AG04450 (cell line): ENCODE measurements around the gene HSD17B8. TPM values are rescaled to one million over a fixed set of nuclear protein-coding genes. Genes with fewer than 3 reads are reported as not detected.

Experiments used
- CTCF ChIA-PET: fragments of 300-600, 350-600 bp; formaldehyde crosslinking; extraction: SDS; loops from one replicate; lab custom pipeline; 2022; ENCODE audit warnings: antibody characterized with exemption, inconsistent platforms; lab: Charles Lee
- POLR2A ChIA-PET: fragments of 350-600 bp; formaldehyde crosslinking; extraction: SDS; loops from one replicate; lab custom pipeline; 2021; ENCODE audit warnings: antibody characterized with exemption, inconsistent platforms; lab: Yijun Ruan, JAX
- DNase-seq: peaks from one replicate; pipeline ENCODE4 v3.0.0-alpha.2; 2011; ENCODE audit warnings: low read depth, low spot score
- H3K27ac ChIP-seq: one replicate; pipeline ENCODE4 v1.5.1; 2012; ENCODE audit warnings: low read depth, low read length, control low read depth
- H3K27me3 ChIP-seq: one replicate; pipeline ENCODE4 v1.6.0; 2012; ENCODE audit warnings: low read length; ENCODE audit not compliant: control insufficient read depth, insufficient read depth
- H3K4me3 ChIP-seq: 2 replicates; pipeline ENCODE4 v1.5.1; 2011; ENCODE audit warnings: mild to moderate bottlenecking, low read depth, low read length, control low read depth
- H3K9me3 ChIP-seq: 2 replicates; pipeline ENCODE4 v1.5.1; 2012; ENCODE audit warnings: low read length; ENCODE audit not compliant: control insufficient read depth, insufficient read depth
- polyA plus RNA-seq: library from polyadenylated mRNA; depleted of rRNA; stranded (reverse); fragments of >200 nt; gene quantifications from 2 replicates; pipeline ENCODE4 v1.2.3, GENCODE V29; 2011
- TF ChIP-seq, protein P1 (sequence below): IDR thresholded peaks from 2 replicates; pipeline ENCODE4 v1.5.1; 2011; ENCODE audit warnings: low read depth, low read length, control low read depth, inconsistent platforms

The HSD17B8 gene
- polyA plus RNA-seq, 1 experiment, result 4.9 TPM

DNA sequence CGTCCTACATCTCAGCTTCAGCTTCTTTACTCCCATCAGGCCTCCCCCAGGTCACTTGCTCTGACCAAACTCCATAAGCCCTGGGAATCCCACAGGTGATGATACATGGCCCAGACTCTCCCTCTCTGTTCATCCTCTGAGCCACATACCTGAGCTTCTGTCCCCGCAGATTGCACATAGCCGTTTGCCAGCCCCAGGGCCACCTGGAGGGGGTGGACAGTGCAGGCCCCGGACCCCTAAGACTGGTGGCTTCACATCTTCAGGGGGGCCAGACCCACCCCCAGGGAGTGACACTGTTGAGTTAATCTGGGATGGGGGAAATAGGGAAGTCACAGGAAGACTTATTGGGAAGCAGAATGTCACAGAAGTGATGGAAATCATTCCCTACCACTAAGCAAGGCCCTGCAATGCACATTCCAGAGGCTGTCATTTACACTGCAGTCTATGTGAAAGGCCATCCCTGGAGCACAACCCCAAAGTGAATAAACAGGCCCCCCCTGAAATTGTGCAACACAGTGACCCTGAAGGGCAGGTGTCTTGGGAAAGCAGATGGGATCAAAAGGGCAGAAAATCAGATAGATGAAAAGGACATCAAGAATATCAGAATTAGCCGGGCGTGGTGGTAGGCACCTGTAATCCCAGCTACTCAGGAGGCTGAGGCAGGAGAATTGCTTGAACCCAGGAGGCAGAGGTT is 6.1 kb upstream of the HSD17B8 start:
- no peak overlapping the region for H3K27ac ChIP-seq
- no peaks in the 10 kb centered on the region for H3K27me3 ChIP-seq
- no peak for DNase-seq
- POLR2A ChIA-PET, result interaction anchor here (0.6 kb wide), 1 partner anchor 73 kb away, joined by 5 read pairs; the partner anchor contains the start of genes RPS18 and VPS52
- H3K9me3 ChIP-seq, result peaks cover 3% of the 10 kb centered on the region; the same call in 1 of the 2 replicates
- TF ChIP-seq, protein P1, sequence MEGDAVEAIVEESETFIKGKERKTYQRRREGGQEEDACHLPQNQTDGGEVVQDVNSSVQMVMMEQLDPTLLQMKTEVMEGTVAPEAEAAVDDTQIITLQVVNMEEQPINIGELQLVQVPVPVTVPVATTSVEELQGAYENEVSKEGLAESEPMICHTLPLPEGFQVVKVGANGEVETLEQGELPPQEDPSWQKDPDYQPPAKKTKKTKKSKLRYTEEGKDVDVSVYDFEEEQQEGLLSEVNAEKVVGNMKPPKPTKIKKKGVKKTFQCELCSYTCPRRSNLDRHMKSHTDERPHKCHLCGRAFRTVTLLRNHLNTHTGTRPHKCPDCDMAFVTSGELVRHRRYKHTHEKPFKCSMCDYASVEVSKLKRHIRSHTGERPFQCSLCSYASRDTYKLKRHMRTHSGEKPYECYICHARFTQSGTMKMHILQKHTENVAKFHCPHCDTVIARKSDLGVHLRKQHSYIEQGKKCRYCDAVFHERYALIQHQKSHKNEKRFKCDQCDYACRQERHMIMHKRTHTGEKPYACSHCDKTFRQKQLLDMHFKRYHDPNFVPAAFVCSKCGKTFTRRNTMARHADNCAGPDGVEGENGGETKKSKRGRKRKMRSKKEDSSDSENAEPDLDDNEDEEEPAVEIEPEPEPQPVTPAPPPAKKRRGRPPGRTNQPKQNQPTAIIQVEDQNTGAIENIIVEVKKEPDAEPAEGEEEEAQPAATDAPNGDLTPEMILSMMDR, result no peak
- H3K4me3 ChIP-seq, result peak overlapping the region; percentile 12; the same call in 1 of the 2 replicates
- CTCF ChIA-PET, result interaction anchor here (0.6 to 2.6 kb wide), 15 partner anchors 8 to 245 kb away, joined by 3 to 17 read pairs (median 4); partner anchors contain the start of gene RING1

DNA sequence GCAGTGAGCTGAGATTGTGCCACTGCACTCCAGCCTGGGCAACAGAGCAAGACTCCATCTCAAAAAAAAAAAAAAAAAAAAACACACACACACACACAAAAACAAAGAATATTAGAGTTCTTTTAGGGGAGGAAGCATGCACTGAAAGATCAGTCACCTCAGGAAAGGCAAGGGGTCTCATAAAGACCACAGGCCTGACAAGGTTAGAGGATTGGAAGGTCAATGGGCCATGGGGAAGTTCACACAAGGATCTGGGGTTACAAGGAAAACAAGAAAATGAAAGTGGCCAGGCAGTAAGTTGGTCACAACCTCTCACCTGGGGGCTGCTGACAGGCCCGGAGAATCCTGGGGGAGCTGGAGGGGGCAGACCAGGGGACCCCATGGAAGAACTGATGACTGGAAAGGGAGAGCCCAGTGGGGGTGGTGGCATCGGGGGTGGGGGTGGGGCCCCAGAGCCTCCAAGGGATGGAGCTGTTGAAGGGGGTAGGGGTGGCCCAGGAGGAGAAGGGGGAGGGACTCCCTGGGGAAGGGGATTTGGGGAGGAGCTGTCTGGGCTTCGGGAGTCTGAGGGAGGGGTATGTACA is 5.5 kb upstream of the HSD17B8 start:
- no peak overlapping the region for H3K27ac ChIP-seq
- no peaks in the 10 kb centered on the region for H3K27me3 ChIP-seq
- TF ChIP-seq, protein P1, result no peak
- no peak for DNase-seq
- peaks cover 3% of the 10 kb centered on the region; the same call in 1 of the 2 replicates for H3K9me3 ChIP-seq
- ChIA-PET POLR2A (interaction anchor here (0.6 to 1.2 kb wide), 2 partner anchors 10 to 73 kb away, joined by 5 to 9 read pairs; partner anchors contain the start of genes RING1, RPS18 and VPS52), CTCF (interaction anchor here (0.6 to 2.6 kb wide), 8 partner anchors 9 to 214 kb away, joined by 3 to 17 read pairs (median 6); partner anchors contain the start of gene RING1)
- H3K4me3 ChIP-seq, result peak overlapping the region; percentile 95

DNA sequence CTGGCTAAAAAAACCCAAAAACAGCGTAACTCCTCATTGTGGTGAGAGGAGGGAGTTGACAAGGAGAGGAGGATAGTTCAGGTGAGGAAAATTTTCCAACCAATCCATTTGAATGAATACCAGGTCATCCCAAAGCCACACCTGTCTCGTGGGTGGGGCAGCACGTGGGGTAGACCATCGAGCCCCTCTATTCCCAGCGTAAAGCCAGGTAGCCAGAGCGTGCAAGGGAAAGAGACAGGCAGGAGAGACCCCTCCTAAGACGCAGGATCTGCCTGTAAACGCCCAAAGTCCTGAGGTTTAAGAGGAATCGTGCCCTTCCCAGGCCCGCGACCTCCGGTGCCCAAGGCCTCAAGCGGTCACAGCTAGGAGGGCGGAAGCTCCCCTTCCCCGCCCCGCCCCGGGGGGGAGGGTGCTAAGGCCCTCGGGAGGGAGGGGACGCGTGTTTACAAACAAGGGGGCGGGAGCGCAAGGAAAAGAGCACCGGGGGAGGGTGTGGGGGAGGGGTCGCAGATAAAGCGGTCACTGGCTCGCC is 4.7 kb upstream of the HSD17B8 start:
- DNase-seq, result no peak
- TF ChIP-seq, protein P1, result no peak
- Histone ChIP-seq H3K4me3 (peak overlapping the region; percentile 95), H3K27me3 (no peaks in the 10 kb centered on the region), H3K27ac (peak overlapping the region; percentile 21), H3K9me3 (peaks cover 3% of the 10 kb centered on the region; the same call in 1 of the 2 replicates)
- CTCF ChIA-PET, result interaction anchor here (0.6 to 1.6 kb wide), 5 partner anchors 10 to 346 kb away, joined by 4 to 7 read pairs (median 4); partner anchors contain the start of gene TAP1
- POLR2A ChIA-PET, result interaction anchor here (0.7 to 1.2 kb wide), 4 partner anchors 9 to 946 kb away, joined by 3 to 9 read pairs (median 6); partner anchors contain the start of gene RING1

DNA sequence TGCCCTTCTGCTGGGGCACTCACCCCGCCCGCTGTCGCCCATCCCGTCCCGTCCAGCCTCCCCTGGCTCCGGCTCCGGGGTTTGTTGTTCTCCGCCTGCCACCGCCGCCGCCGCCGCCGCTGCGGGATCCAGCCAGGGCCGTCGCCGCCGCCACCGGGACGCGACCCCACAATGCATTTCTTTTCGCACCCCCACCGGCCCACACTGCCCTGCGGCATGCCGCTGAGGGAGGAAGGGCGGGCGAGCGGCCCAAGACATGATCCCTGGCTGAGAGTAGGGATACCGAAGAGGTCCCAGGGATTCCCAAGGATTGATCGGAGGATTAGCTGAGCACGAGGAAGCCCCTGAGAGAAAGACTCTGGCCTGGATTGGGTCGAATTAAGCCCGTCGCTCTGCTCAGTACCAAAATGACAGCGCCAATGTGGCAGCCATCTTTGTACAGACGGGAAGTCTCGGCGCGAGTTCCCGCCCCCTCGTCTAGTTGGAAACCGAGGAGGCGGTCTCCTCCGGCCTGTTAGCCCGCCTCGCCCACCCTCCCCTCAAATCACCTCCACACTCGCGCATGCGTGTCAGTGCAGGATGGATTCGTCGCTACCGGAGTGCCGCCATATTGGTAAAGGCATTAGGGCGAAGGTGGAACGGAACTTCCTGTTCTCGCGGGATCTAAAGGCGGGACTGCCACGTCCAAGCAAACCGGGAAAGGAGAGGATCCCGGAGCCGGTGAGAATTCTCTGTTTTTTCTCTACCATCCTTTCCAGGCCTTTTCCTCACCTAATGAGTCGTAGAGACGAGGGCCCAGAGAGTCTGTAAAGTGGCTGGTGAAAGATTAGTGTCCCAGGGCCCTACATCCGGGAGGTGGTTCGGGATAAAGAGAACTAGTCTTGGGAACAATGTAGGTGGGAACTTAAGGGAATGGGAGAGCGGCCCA is 4.0 kb upstream of the HSD17B8 start, which contains the start of the genes RXRB and SLC39A7:
RXRB (minus strand) TSS at position 447 of the 928 bp plus-strand sequence; CDS start at position 258, 189 bp downstream.
SLC39A7 (plus strand) TSS at position 649 of the 928 bp plus-strand sequence. CDS start 379 bp downstream, outside the sequence.
- peaks cover 3% of the 10 kb centered on the region; the same call in 1 of the 2 replicates for H3K9me3 ChIP-seq
- H3K27me3 ChIP-seq, result no peaks in the 10 kb centered on the region
- H3K27ac ChIP-seq, result peak within 1 kb of the TSS; percentile 94
- peak; percentile 98 for DNase-seq
- CTCF ChIA-PET, result no interaction called here
- TF ChIP-seq, protein P1, result no peak
- peak within 1 kb of the TSS; percentile 95 for H3K4me3 ChIP-seq
- POLR2A ChIA-PET, result interaction anchor here (0.7 to 1.2 kb wide), 4 partner anchors 8 to 947 kb away, joined by 3 to 9 read pairs (median 6); partner anchors contain the start of gene RING1
